Measurements from ENCODE around the gene MAPKAPK2.

DNA sequence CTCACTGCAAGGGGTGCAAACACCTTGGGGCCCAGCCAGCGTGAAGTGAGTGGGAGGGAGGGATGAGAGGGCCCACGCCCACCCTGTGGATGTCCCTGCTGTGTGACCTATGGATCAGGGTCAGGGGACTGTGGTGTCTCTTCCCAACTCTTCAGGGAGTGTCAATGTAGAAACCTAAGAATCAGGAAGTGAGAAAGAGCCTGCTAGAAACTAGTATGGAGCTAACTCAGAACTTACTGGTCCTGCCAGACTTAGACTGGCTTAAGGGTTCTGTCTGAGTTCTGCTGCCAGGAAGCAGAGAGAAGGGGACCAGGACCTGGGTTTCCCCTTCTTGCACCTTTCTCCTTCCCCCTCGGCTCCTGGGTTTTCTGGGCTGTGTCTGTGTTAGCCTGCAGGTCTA lies 89.4 kb downstream of the MAPKAPK2 start:
- TF ChIP-seq, protein P1, sequence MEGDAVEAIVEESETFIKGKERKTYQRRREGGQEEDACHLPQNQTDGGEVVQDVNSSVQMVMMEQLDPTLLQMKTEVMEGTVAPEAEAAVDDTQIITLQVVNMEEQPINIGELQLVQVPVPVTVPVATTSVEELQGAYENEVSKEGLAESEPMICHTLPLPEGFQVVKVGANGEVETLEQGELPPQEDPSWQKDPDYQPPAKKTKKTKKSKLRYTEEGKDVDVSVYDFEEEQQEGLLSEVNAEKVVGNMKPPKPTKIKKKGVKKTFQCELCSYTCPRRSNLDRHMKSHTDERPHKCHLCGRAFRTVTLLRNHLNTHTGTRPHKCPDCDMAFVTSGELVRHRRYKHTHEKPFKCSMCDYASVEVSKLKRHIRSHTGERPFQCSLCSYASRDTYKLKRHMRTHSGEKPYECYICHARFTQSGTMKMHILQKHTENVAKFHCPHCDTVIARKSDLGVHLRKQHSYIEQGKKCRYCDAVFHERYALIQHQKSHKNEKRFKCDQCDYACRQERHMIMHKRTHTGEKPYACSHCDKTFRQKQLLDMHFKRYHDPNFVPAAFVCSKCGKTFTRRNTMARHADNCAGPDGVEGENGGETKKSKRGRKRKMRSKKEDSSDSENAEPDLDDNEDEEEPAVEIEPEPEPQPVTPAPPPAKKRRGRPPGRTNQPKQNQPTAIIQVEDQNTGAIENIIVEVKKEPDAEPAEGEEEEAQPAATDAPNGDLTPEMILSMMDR (IDR thresholded peaks at IDR 0.05 in 4 of 5, conservative IDR thresholded peaks at IDR 0.05 in 1 of 5), result no peak
- no peak for TF ChIP-seq POLR2A (IDR thresholded peaks at IDR 0.05)
